GM12874 (cell line): ENCODE measurements around the gene EGFR.

Experiments
- CTCF ChIP-seq: IDR thresholded peaks from 2 replicates; pipeline ENCODE4 v1.5.1; 2011; ENCODE audit warnings: low read depth, mild to moderate bottlenecking, control low read depth, low read length, moderate library complexity; ENCODE audit not compliant: insufficient read depth

The EGFR gene

GRCh38 chr7:55180963-55181542 lies 162.2 kb downstream of the EGFR start:
- no peak for TF ChIP-seq CTCF

GRCh38 chr7:55181762-55182161 lies 162.9 kb downstream of the EGFR start:
- TF ChIP-seq CTCF, result no peak

GRCh38 chr7:55183897-55184296 lies 165.1 kb downstream of the EGFR start:
- TF ChIP-seq CTCF, result no peak

- TF ChIP-seq CTCF, result no peak
These were observed 166.5 kb downstream of the EGFR start for GRCh38 chr7:55185321-55185802.

- TF ChIP-seq CTCF, result no peak
These were observed 167.3 kb downstream of the EGFR start for GRCh38 chr7:55185941-55186609.

- no peak for TF ChIP-seq CTCF
These were observed 169.1 kb downstream of the EGFR start for GRCh38 chr7:55187701-55188491.

- TF ChIP-seq CTCF, result no peak
These were observed 169.8 kb downstream of the EGFR start for GRCh38 chr7:55188590-55189138.
